Adrenal gland (tissue), 12 donors: ENCODE data around the gene FAS. TPM values are rescaled to one million over a fixed set of nuclear protein-coding genes. Genes with fewer than 3 reads are reported as not detected.
A peak's percentile ranks its signal among the peaks of the same experiment; 100 is the strongest.

Source experiments
- DNase-seq, 7 donors: peaks; one replicate each; pipeline ENCODE4 v3.0.0-alpha.2; 2019 to 2020
- H3K27ac ChIP-seq, 5 donors: fragments of 200-600 bp; sonication (generic) in 4 of 5; 1 replicate in 3 of 5; 2 replicates in 2 of 5; pipeline versions ENCODE4 v1.5.1 to v1.8.0; 2016 to 2020; ENCODE audit warnings: mild to moderate bottlenecking in 1 of 5
- H3K27me3 ChIP-seq: fragments of 200-600 bp; 2 replicates; pipeline ENCODE4 v1.8.0; 2021
- H3K36me3 ChIP-seq, 2 donors: fragments of 200-600 bp; replicated peaks in 1 of 2; 1 replicate in 1 of 2; 2 replicates in 1 of 2; pipeline versions ENCODE4 v1.5.1 to v1.8.0; 2018 to 2022
- H3K4me1 ChIP-seq, 2 donors: fragments of 200-600 bp; replicated peaks in 1 of 2; 1 replicate in 1 of 2; 2 replicates in 1 of 2; pipeline versions ENCODE4 v1.5.1 to v1.8.0; 2018 to 2021
- H3K4me3 ChIP-seq, 4 donors: fragments of 200-600 bp; sonication (generic) in 3 of 4; one replicate each; pipeline ENCODE4 v1.5.1; 2016 to 2018
- H3K9me3 ChIP-seq, 3 donors: fragments of 200-600 bp; sonication (generic) in 1 of 3; replicated peaks in 1 of 3; 1 replicate in 2 of 3; 2 replicates in 1 of 3; pipeline versions ENCODE4 v1.5.1 to v1.8.0; 2016 to 2021
- CTCF ChIP-seq, 6 experiments: fragments of 450-650 bp in 4 of 6; fragments of 200-600 bp in 2 of 6; sonication (generic) in 1 of 6; IDR thresholded peaks; 1 replicate in 5 of 6; 2 replicates in 1 of 6; pipeline versions ENCODE4 v1.5.1 to v1.8.0; 2016 to 2021; ENCODE audit warnings: antibody characterized with exemption in 6 of 6, mild to moderate bottlenecking in 2 of 6, moderate library complexity in 1 of 6
- POLR2A ChIP-seq, 2 donors: fragments of 450-650 bp; IDR thresholded peaks; one replicate each; pipeline ENCODE4 v1.6.1; 2017; ENCODE audit warnings: antibody characterized with exemption in 2 of 2, mild to moderate bottlenecking in 2 of 2, moderate library complexity in 1 of 2
- WGBS, 4 donors: extraction: QIAGEN DNeasy Blood & Tissue Kit in 2 of 4; methylation state at CpG; one replicate each; pipeline versions ENCODE4 v1.1.5 to v1.1.7; 2013 to 2017; 5-methylcytosine and 5-hydroxymethylcytosine counted together
- intact Hi-C, 2 donors: fragments of 100-400 bp; cut with DNase I; formaldehyde crosslinking; loops; one replicate each; pipeline versions ENCODE4 v1.14.1 to v1.15.0; 2022 to 2023
- polyA plus RNA-seq, 3 donors: library from polyadenylated mRNA; stranded (reverse); fragments of 200-250 nt in 2 of 3; fragments of 350-450 nt in 1 of 3; fragmentation: Illumina TruSeq in 1 of 3; extraction: RNeasy Lipid Tissue Mini Kit (QIAGEN cat#74804) in 1 of 3; gene quantifications; one replicate each; pipeline ENCODE4 v1.2.3, GENCODE V29; 2013 to 2014
- total RNA-seq, 9 donors: library from RNA; depleted of rRNA in 4 of 9; stranded (reverse); fragments of >200 nt in 4 of 9; fragments of 120-200 nt in 1 of 9; fragmentation: NEBNext Ultra II Directional in 1 of 9; extraction: Animal tissue kit (Norgen Biotek cat#: 25700) in 1 of 9; gene quantifications; one replicate each; pipeline versions ENCODE4 v1.1.0 to v1.2.4, GENCODE V29; 2013 to 2023
- donor health status: healthy with polysubstance abuse.
- donor health status: Bipolar disorder and iron deficiency.
- donor health status: DM: yes; HTN: yes; CAD: no.
- donor health status: DM: no; HTN: no; CAD: no.
- donor health status: DM: no; HTN: no; CAD: no.
- donor health status: DM: yes; HTN: yes; CAD: no.

FAS gene
- total and polyA plus RNA-seq, 12 donors, result 9.8 to 236 (median 49.5) TPM

GRCh38 chr10:89042562-89042961, 52.0 kb downstream of the FAS start:
- Histone ChIP-seq H3K27me3 (no peaks in the 10 kb centered on the region), H3K27ac (no peak overlapping the region), H3K9me3 (no peaks in the 10 kb centered on the region), H3K4me1 (peaks cover 0 to 3% of the 10 kb centered on the region in 2 donors), H3K4me3 (no peak overlapping the region), H3K36me3 (no peaks in the 10 kb centered on the region)
- intact Hi-C loops, result no loop called here
- 82 to 87% (median 85%) methylated on average over 2 of the region's 2 CpGs for WGBS, 4 donors
- no peak for TF ChIP-seq POLR2A (IDR thresholded peaks at IDR 0.05)
- no peak for TF ChIP-seq CTCF (IDR thresholded peaks at IDR 0.05)
- DNase-seq, result no peak

GRCh38 chr10:89043052-89043451, 52.5 kb downstream of the FAS start:
- H3K27ac ChIP-seq, result no peak overlapping the region
- H3K9me3 ChIP-seq, result no peaks in the 10 kb centered on the region
- H3K27me3 ChIP-seq, result no peaks in the 10 kb centered on the region
- H3K4me1 ChIP-seq, result peaks cover 0 to 3% of the 10 kb centered on the region in 2 donors
- WGBS, 4 donors, result 66 to 93% (median 86%) methylated on average over 4 of the region's 4 CpGs
- H3K4me3 ChIP-seq, result no peak overlapping the region
- TF ChIP-seq POLR2A (IDR thresholded peaks at IDR 0.05), result no peak
- no peak for TF ChIP-seq CTCF (IDR thresholded peaks at IDR 0.05)
- H3K36me3 ChIP-seq, result no peaks in the 10 kb centered on the region
- intact Hi-C loops, result no loop called here
- no peak for DNase-seq

- peak in 1 of 7 donors; percentile 9 for DNase-seq
- Histone ChIP-seq H3K27ac (peak overlapping the region in 2 of 5 donors; percentile 11 to 38), H3K4me1 (peaks cover 0 to 3% of the 10 kb centered on the region in 2 donors), H3K27me3 (no peaks in the 10 kb centered on the region), H3K9me3 (no peaks in the 10 kb centered on the region), H3K36me3 (no peaks in the 10 kb centered on the region), H3K4me3 (no peak overlapping the region)
- intact Hi-C loops, result no loop called here
- whole genome bisulfite sequencing, 4 donors, result 76 to 88% (median 77%) methylated on average over 2 of the region's 2 CpGs
- TF ChIP-seq POLR2A (IDR thresholded peaks at IDR 0.05) (no peak), CTCF (IDR thresholded peaks at IDR 0.05) (no peak)
Observed at GRCh38 chr10:89047397-89047796, 56.8 kb downstream of the FAS start.

- TF ChIP-seq POLR2A (IDR thresholded peaks at IDR 0.05), result no peak
- no peak for TF ChIP-seq CTCF (IDR thresholded peaks at IDR 0.05)
- H3K27ac ChIP-seq, result no peak overlapping the region
- no peak for DNase-seq
- no peaks in the 10 kb centered on the region for H3K27me3 ChIP-seq
- H3K4me1 ChIP-seq, result peaks cover 0 to 3% of the 10 kb centered on the region in 2 donors
- no peaks in the 10 kb centered on the region for H3K9me3 ChIP-seq
- H3K4me3 ChIP-seq, result no peak overlapping the region
- intact Hi-C loops, result no loop called here
- H3K36me3 ChIP-seq, result no peaks in the 10 kb centered on the region
Observed at GRCh38 chr10:89051593-89051992, 61.0 kb downstream of the FAS start.
